PC-9 (cell line): ENCODE data around the gene GOLGA3.

Experiments
- CTCF ChIP-seq: fragments of 200-600 bp; sonication (generic); conservative IDR thresholded peaks from 2 replicates; pipeline ENCODE4 v1.6.1; 2017; ENCODE audit warnings: mixed run types, antibody characterized with exemption, mild to moderate bottlenecking, moderate library complexity
- EZH2 ChIP-seq: fragments of 200-600 bp; sonication (generic); IDR thresholded peaks from 2 replicates; pipeline ENCODE4 v1.8.0; 2017; ENCODE audit warnings: antibody characterized with exemption, low read depth

GRCh38 chr12:132842449-132843045, 13.9 kb upstream of the GOLGA3 start:
- TF ChIP-seq CTCF = no peak
- no peak for TF ChIP-seq EZH2
